DOHH2 (cell line): ENCODE data around the gene CLHC1.

Experiments
- EZH2phosphoT487 ChIP-seq: fragments of 200-600 bp; sonication (generic); IDR thresholded peaks from 2 replicates; pipeline ENCODE4 v1.6.1; 2017; ENCODE audit warnings: borderline replicate concordance, mild to moderate bottlenecking, antibody characterized with exemption, low read length, moderate library complexity, mixed read lengths
- TF ChIP-seq, protein P1 (sequence below): fragments of 200-600 bp; sonication (generic); IDR thresholded peaks from one replicate; pipeline ENCODE4 v1.5.1; 2014; ENCODE audit warnings: antibody characterized with exemption, mild to moderate bottlenecking, low read depth, low read length; ENCODE audit not compliant: poor library complexity, severe bottlenecking

DNA sequence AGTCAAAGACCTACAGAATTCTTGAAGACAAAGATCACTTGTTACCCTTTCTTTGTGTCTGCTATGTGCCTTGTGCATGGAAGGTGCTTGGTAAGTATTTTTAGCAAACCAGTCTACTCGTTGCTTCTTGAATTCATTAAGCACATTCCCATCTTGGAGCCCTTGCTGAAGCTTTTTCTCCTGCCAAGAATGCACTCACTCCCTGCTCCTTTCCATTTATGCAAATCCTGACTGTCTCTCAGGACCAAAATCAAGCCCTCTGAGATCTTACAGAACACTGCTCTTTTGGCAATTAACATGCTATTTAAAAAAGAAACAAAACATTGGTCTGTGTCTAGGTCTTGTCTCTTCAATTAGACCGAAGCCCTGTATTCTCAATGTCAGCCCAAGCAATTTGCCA is 75.8 kb downstream of the CLHC1 start:
- TF ChIP-seq, protein P1, sequence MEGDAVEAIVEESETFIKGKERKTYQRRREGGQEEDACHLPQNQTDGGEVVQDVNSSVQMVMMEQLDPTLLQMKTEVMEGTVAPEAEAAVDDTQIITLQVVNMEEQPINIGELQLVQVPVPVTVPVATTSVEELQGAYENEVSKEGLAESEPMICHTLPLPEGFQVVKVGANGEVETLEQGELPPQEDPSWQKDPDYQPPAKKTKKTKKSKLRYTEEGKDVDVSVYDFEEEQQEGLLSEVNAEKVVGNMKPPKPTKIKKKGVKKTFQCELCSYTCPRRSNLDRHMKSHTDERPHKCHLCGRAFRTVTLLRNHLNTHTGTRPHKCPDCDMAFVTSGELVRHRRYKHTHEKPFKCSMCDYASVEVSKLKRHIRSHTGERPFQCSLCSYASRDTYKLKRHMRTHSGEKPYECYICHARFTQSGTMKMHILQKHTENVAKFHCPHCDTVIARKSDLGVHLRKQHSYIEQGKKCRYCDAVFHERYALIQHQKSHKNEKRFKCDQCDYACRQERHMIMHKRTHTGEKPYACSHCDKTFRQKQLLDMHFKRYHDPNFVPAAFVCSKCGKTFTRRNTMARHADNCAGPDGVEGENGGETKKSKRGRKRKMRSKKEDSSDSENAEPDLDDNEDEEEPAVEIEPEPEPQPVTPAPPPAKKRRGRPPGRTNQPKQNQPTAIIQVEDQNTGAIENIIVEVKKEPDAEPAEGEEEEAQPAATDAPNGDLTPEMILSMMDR, result no peak
- TF ChIP-seq EZH2phosphoT487, result no peak
